Aorta (tissue), 5 donors: ENCODE data around the gene GMIP. TPM values are rescaled to one million over a fixed set of nuclear protein-coding genes. Genes with fewer than 3 reads are reported as not detected.
"Not testable (repeated sequence)": the region's sequence is repeated elsewhere in the genome, so short reads cannot be mapped to it uniquely, and the experiment has no call there.

Experiments
- ATAC-seq: fragments of 200-7000 bp; cut with Tn5 transposase; one replicate; pipeline ENCODE4 v1.9.1; 2022; ENCODE audit warnings: moderate library complexity; ENCODE audit not compliant: low FRiP score
- DNase-seq, 2 donors: peaks; one replicate each; pipeline ENCODE4 v3.0.0-alpha.2; 2020
- H3K27ac ChIP-seq, 2 donors: one replicate each; pipeline ENCODE4 v1.5.1; 2013; ENCODE audit warnings: low read length in 2 of 2, mild to moderate bottlenecking in 2 of 2, moderate library complexity in 2 of 2, control low read depth in 1 of 2, inconsistent platforms in 1 of 2, low read depth in 1 of 2
- H3K27me3 ChIP-seq, 2 donors: one replicate each; pipeline ENCODE4 v1.6.1; 2013; ENCODE audit warnings: control low read depth in 1 of 2, low read length in 1 of 2, mild to moderate bottlenecking in 1 of 2, moderate library complexity in 1 of 2; ENCODE audit not compliant: insufficient read depth in 2 of 2, control insufficient read depth in 1 of 2
- H3K36me3 ChIP-seq, 2 donors: one replicate each; pipeline ENCODE4 v1.6.1; 2013; ENCODE audit warnings: control low read depth in 1 of 2, low read length in 1 of 2, mild to moderate bottlenecking in 1 of 2; ENCODE audit not compliant: insufficient read depth in 2 of 2, control insufficient read depth in 1 of 2
- H3K4me1 ChIP-seq, 2 donors: one replicate each; pipeline ENCODE4 v1.6.1; 2013; ENCODE audit warnings: low read length in 2 of 2, control low read depth in 1 of 2, mild to moderate bottlenecking in 1 of 2, moderate library complexity in 1 of 2; ENCODE audit not compliant: insufficient read depth in 2 of 2, control insufficient read depth in 1 of 2
- H3K4me3 ChIP-seq, 2 donors: one replicate each; pipeline ENCODE4 v1.5.1; 2013; ENCODE audit warnings: low read length in 2 of 2, control low read depth in 1 of 2, mild to moderate bottlenecking in 1 of 2
- H3K9me3 ChIP-seq: one replicate; pipeline ENCODE4 v1.6.1; 2013; ENCODE audit warnings: mild to moderate bottlenecking, low read length; ENCODE audit not compliant: control insufficient read depth
- WGBS, 2 donors: extraction: QIAGEN DNeasy Blood & Tissue Kit; methylation state at CpG; one replicate each; pipeline ENCODE4 v1.1.7; 2013; 5-methylcytosine and 5-hydroxymethylcytosine counted together
- intact Hi-C, 2 donors: fragments of 100-400 bp; cut with DNase I; formaldehyde crosslinking; loops; one replicate each; pipeline versions ENCODE4 v1.14.2 to v1.15.0; 2022
- long read RNA-seq, 2 donors: library from polyadenylated mRNA; unstranded; transcript quantifications; one replicate each; pipeline ENCODE4 v2.0.0, GENCODE V29; 2020 to 2021
- polyA plus RNA-seq, 2 donors: library from polyadenylated mRNA; stranded (reverse); fragments of 200-250 nt; gene quantifications; one replicate each; pipeline ENCODE4 v1.2.3, GENCODE V29; 2013
- total RNA-seq, 2 donors: library from RNA; stranded (reverse); fragmentation: NEBNext Ultra II Directional; extraction: Animal tissue kit (Norgen Biotek cat#: 25700); gene quantifications; one replicate each; pipeline ENCODE4 v1.2.1, GENCODE V29; 2021
- donor health status: healthy with polysubstance abuse.
- donor health status: Bipolar disorder and iron deficiency.
- donor health status: DM: no; HTN: no; CAD: no.
- donor health status: DM: no; HTN: no; CAD: no.
- donor health status: DM: yes; HTN: yes; CAD: no.

The GMIP gene
- total RNA-seq (10 to 100 TPM; 14.9 to 25.6 TPM), polyA plus RNA-seq (1 to 10 TPM; 3.4 to 5.9 TPM)
- long read RNA-seq, donor 1, partial matches to known transcripts = 6 of 10 reads
- long read RNA-seq, donor 1, other reads (novel, unspliced or antisense) = 4 of 10 reads
- long read RNA-seq, donor 2, partial matches to known transcripts = 4 of 8 reads
- long read RNA-seq, donor 2, other reads (novel, unspliced or antisense) = 4 of 8 reads

GRCh38 chr19:19643158-19644053 is at the start of gene GMIP:
Gene GMIP, minus strand, starts transcription at chr19:19643657. Its CDS starts 128 bp downstream, at chr19:19643529.
- no peaks in the 10 kb centered on the region for H3K9me3 ChIP-seq
- peak within 1 kb of the TSS; percentile 29 to 60 for H3K4me3 ChIP-seq
- H3K27me3 ChIP-seq = no peaks in the 10 kb centered on the region
- peak; percentile 87 to 94 for DNase-seq
- peak; percentile 85 for ATAC-seq
- no peaks in the 10 kb centered on the region for H3K4me1 ChIP-seq
- 1% methylated on average over 45 to 50 of the region's 50 CpGs for WGBS, 2 donors
- intact Hi-C loops = loop anchor here (1.0 to 5.0 kb wide), 3 partner anchors 20 to 111 kb away; partner anchors contain the start of gene ATP13A1 (in 1 of the 2)
- H3K27ac ChIP-seq = no peak within 1 kb of the TSS
- H3K36me3 ChIP-seq = no peaks in the 10 kb centered on the region

- intact Hi-C loops = no loop called here
- no peak for ATAC-seq
- Histone ChIP-seq H3K27ac (no peak overlapping the region), H3K27me3 (no peaks in the 10 kb centered on the region), H3K36me3 (no peaks in the 10 kb centered on the region), H3K9me3 (peaks cover 2% of the 10 kb centered on the region), H3K4me1 (no peaks in the 10 kb centered on the region), H3K4me3 (no peak overlapping the region)
- 89 to 93% methylated on average over 10 of the region's 10 CpGs for WGBS, 2 donors
- DNase-seq = no peak
Observed at GRCh38 chr19:19691683-19692082, 48.2 kb upstream of the GMIP start.

GRCh38 chr19:19689023-19689422 is 45.6 kb upstream of the GMIP start:
- H3K4me3 ChIP-seq, H3K4me1 ChIP-seq, H3K9me3 ChIP-seq, H3K27me3 ChIP-seq, DNase-seq, intact Hi-C loops, H3K36me3 ChIP-seq, H3K27ac ChIP-seq, ATAC-seq: not testable (repeated sequence)
- 97 to 98% methylated on average over 10 of the region's 10 CpGs for WGBS, 2 donors

- no peak overlapping the region for H3K27ac ChIP-seq
- intact Hi-C loops = no loop called here
- DNase-seq = peak in 1 of 2 donors; percentile 46
- no peaks in the 10 kb centered on the region for H3K36me3 ChIP-seq
- no peak for ATAC-seq
- H3K27me3 ChIP-seq = no peaks in the 10 kb centered on the region
- H3K4me3 ChIP-seq = no peak overlapping the region
- peaks cover 6% of the 10 kb centered on the region for H3K9me3 ChIP-seq
- WGBS, 2 donors = 93 to 96% methylated on average over 3 of the region's 3 CpGs
- H3K4me1 ChIP-seq = no peaks in the 10 kb centered on the region
Observed at GRCh38 chr19:19687090-19687489, 43.6 kb upstream of the GMIP start.

DNA sequence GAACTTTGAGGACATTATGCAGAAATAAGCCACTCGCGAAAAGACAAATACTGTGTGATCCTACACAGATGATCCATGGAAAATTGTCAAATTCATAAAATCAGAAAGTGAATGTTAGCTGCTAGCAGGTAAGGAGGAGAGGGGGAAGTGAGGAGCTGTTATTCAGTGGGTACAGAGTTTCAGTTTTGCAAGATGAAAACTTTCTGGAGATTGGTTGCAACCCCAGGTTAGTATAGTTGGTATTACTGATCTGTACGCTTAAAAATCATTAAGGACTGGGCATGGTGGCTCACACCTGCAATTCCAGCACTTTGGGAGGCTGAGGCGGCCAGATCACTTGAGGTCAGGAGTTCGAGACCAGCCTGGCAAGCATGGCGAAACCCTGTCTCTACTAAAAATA is 43.1 kb upstream of the GMIP start:
- H3K4me3 ChIP-seq = no peak overlapping the region
- no peak overlapping the region for H3K27ac ChIP-seq
- DNase-seq = no peak
- peaks cover 6% of the 10 kb centered on the region for H3K9me3 ChIP-seq
- WGBS, 2 donors = 98 to 99% methylated on average over 6 of the region's 6 CpGs
- intact Hi-C loops = no loop called here
- H3K36me3 ChIP-seq = no peaks in the 10 kb centered on the region
- H3K27me3 ChIP-seq = no peaks in the 10 kb centered on the region
- ATAC-seq = no peak
- H3K4me1 ChIP-seq = no peaks in the 10 kb centered on the region

- ATAC-seq, H3K27me3 ChIP-seq, H3K4me3 ChIP-seq, H3K27ac ChIP-seq, H3K4me1 ChIP-seq, intact Hi-C loops, H3K9me3 ChIP-seq, H3K36me3 ChIP-seq: not testable (repeated sequence)
- DNase-seq = peak in 1 of 2 donors; percentile 42
- 97 to 98% methylated on average over 15 of the region's 15 CpGs for WGBS, 2 donors
Observed at GRCh38 chr19:19686119-19686518, 42.7 kb upstream of the GMIP start.

DNA sequence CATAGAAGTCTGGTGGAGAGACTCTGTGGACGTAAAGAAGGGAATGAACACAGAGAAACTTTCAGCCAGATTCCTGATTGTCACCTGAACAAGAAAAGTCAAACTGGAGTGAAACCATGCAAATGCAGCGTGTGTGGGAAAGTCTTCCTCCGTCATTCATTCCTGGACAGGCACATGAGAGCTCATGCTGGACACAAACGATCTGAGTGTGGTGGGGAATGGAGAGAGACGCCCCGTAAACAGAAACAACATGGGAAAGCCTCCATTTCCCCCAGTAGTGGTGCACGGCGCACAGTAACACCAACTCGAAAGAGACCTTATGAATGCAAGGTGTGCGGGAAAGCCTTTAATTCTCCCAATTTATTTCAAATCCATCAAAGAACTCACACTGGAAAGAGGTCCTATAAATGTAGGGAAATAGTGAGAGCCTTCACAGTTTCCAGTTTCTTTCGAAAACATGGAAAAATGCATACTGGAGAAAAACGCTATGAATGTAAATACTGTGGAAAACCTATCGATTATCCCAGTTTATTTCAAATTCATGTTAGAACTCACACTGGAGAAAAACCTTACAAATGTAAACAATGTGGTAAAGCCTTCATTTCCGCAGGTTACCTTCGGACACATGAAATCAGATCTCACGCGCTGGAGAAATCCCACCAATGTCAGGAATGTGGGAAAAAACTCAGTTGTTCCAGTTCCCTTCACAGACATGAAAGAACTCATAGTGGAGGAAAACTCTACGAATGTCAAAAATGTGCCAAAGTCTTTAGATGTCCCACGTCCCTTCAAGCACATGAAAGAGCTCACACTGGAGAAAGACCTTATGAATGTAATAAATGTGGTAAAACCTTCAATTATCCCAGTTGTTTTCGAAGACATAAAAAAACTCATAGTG is 36.0 kb upstream of the GMIP start:
- H3K9me3 ChIP-seq = peaks cover 11% of the 10 kb centered on the region
- intact Hi-C loops = no loop called here
- DNase-seq (no peak), ATAC-seq (no peak)
- H3K36me3 ChIP-seq = peaks cover 7 to 9% of the 10 kb centered on the region in 2 donors
- H3K4me1 ChIP-seq = no peaks in the 10 kb centered on the region
- WGBS, 2 donors = 92 to 93% methylated on average over 20 of the region's 20 CpGs
- no peaks in the 10 kb centered on the region for H3K27me3 ChIP-seq
- no peak overlapping the region for H3K27ac ChIP-seq
- no peak overlapping the region for H3K4me3 ChIP-seq

- H3K27me3 ChIP-seq = no peaks in the 10 kb centered on the region
- H3K36me3 ChIP-seq = peaks cover 7 to 9% of the 10 kb centered on the region in 2 donors
- ATAC-seq (no peak), DNase-seq (peak in 1 of 2 donors; percentile 33)
- H3K27ac ChIP-seq = no peak overlapping the region
- no peaks in the 10 kb centered on the region for H3K4me1 ChIP-seq
- 81 to 87% methylated on average over 7 of the region's 7 CpGs for WGBS, 2 donors
- peaks cover 7% of the 10 kb centered on the region for H3K9me3 ChIP-seq
- intact Hi-C loops = no loop called here
- no peak overlapping the region for H3K4me3 ChIP-seq
Observed at GRCh38 chr19:19677579-19677978, 34.1 kb upstream of the GMIP start.
